ENCODE measurements around the gene HMCN1.

- no peak for TF ChIP-seq EZH2 (IDR thresholded peaks at IDR 0.05; ENCODE audit: low read length, missing control alignments)
- TF ChIP-seq, protein P1, sequence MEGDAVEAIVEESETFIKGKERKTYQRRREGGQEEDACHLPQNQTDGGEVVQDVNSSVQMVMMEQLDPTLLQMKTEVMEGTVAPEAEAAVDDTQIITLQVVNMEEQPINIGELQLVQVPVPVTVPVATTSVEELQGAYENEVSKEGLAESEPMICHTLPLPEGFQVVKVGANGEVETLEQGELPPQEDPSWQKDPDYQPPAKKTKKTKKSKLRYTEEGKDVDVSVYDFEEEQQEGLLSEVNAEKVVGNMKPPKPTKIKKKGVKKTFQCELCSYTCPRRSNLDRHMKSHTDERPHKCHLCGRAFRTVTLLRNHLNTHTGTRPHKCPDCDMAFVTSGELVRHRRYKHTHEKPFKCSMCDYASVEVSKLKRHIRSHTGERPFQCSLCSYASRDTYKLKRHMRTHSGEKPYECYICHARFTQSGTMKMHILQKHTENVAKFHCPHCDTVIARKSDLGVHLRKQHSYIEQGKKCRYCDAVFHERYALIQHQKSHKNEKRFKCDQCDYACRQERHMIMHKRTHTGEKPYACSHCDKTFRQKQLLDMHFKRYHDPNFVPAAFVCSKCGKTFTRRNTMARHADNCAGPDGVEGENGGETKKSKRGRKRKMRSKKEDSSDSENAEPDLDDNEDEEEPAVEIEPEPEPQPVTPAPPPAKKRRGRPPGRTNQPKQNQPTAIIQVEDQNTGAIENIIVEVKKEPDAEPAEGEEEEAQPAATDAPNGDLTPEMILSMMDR (conservative IDR thresholded peaks at IDR 0.05 in 1 of 2, IDR thresholded peaks at IDR 0.05 in 1 of 2; ENCODE audit: low read depth in 1 of 2, low read length in 2 of 2): no peak
Observed at GRCh38 chr1:186202271-186202764, 468.1 kb downstream of the HMCN1 start.
